CD1c-positive myeloid dendritic cell (primary cell): Measurements from ENCODE around the gene AMFR.
A peak's percentile ranks its signal among the peaks of the same experiment; 100 is the strongest.
"Not testable (repeated sequence)": the region's sequence is repeated elsewhere in the genome, so short reads cannot be mapped to it uniquely, and the experiment has no call there.

Experiments
- DNase-seq: peaks from one replicate; pipeline ENCODE4 v3.0.0-alpha.2; 2016; ENCODE audit errors: extremely low spot score

The AMFR gene

GRCh38 chr16:56388209-56388608 is 37.1 kb downstream of the AMFR start:
- DNase-seq: no peak

- no peak for DNase-seq
Measured at GRCh38 chr16:56387396-56387795, 37.9 kb downstream of the AMFR start.

- DNase-seq: no peak
Measured at GRCh38 chr16:56384074-56384721, 41.1 kb downstream of the AMFR start.

- no peak for DNase-seq
Measured at GRCh38 chr16:56382901-56383355, 42.4 kb downstream of the AMFR start.

GRCh38 chr16:56382459-56382858 is 42.9 kb downstream of the AMFR start:
- no peak for DNase-seq

- DNase-seq: peak; percentile 6
Measured at GRCh38 chr16:56380778-56381485, 44.4 kb downstream of the AMFR start.

- DNase-seq: not testable (repeated sequence)
Measured at GRCh38 chr16:56379044-56379443, 46.3 kb downstream of the AMFR start.

GRCh38 chr16:56375792-56376191 is 49.6 kb downstream of the AMFR start:
- not testable (repeated sequence) for DNase-seq

GRCh38 chr16:56373003-56373402 is 52.3 kb downstream of the AMFR start:
- no peak for DNase-seq

- no peak for DNase-seq
Measured at GRCh38 chr16:56372013-56372634, 53.2 kb downstream of the AMFR start.

GRCh38 chr16:56371660-56371937 is 53.7 kb downstream of the AMFR start:
- DNase-seq: no peak

- no peak for DNase-seq
Measured at GRCh38 chr16:56370875-56371659, 54.3 kb downstream of the AMFR start.

- no peak for DNase-seq
Measured at GRCh38 chr16:56370185-56370874, 55.0 kb downstream of the AMFR start.

- no peak for DNase-seq
Measured at GRCh38 chr16:56369202-56369601, 56.1 kb downstream of the AMFR start.

- no peak for DNase-seq
Measured at GRCh38 chr16:56368545-56368944, 56.8 kb downstream of the AMFR start.

GRCh38 chr16:56367764-56368163 is 57.6 kb downstream of the AMFR start:
- no peak for DNase-seq

- DNase-seq: no peak
Measured at GRCh38 chr16:56366945-56367344, 58.4 kb downstream of the AMFR start.

GRCh38 chr16:56365552-56365951 is 59.8 kb downstream of the AMFR start:
- DNase-seq: no peak

GRCh38 chr16:56364865-56365264 is 60.5 kb downstream of the AMFR start:
- DNase-seq: no peak

GRCh38 chr16:56363781-56364565 is 61.4 kb downstream of the AMFR start:
- no peak for DNase-seq

- no peak for DNase-seq
Measured at GRCh38 chr16:56363181-56363716, 62.1 kb downstream of the AMFR start.
